Uterus (tissue), 2 donors: ENCODE measurements around the gene MLNR.

Source experiments
- CTCF ChIP-seq, 4 experiments: fragments of 200-600 bp in 2 of 4; fragments of 450-650 bp in 2 of 4; sonication (generic) in 2 of 4; IDR thresholded peaks; one replicate each; pipeline ENCODE4 v1.5.1; 2016 to 2019; ENCODE audit warnings: antibody characterized with exemption in 4 of 4, mild to moderate bottlenecking in 2 of 4, moderate library complexity in 1 of 4
- POLR2A ChIP-seq, 2 donors: fragments of 450-650 bp; IDR thresholded peaks; one replicate each; pipeline ENCODE4 v1.6.1; 2016; ENCODE audit warnings: antibody characterized with exemption in 2 of 2, mild to moderate bottlenecking in 1 of 2, moderate library complexity in 1 of 2

- no peak for TF ChIP-seq CTCF (IDR thresholded peaks at IDR 0.05)
- TF ChIP-seq POLR2A (IDR thresholded peaks at IDR 0.05), result no peak
These were observed 6.5 kb downstream of the MLNR start for GRCh38 chr13:49226613-49227012.
